Ovary (tissue), 9 donors: ENCODE measurements around the gene RPRM. TPM values are rescaled to one million over a fixed set of nuclear protein-coding genes. Genes with fewer than 3 reads are reported as not detected.

Experiments used
- DNase-seq, 5 donors: peaks; one replicate each; pipeline ENCODE4 v3.0.0-alpha.2; 2019 to 2020
- H3K27ac ChIP-seq, 2 donors: fragments of 200-600 bp; one replicate each; pipeline versions ENCODE4 v1.5.1 to v1.8.0; 2019 to 2022
- H3K27me3 ChIP-seq: fragments of 200-600 bp; one replicate; pipeline ENCODE4 v1.8.0; 2022
- H3K36me3 ChIP-seq: fragments of 200-600 bp; sonication (generic); one replicate; pipeline ENCODE4 v1.5.1; 2019
- H3K4me1 ChIP-seq: one replicate; pipeline ENCODE4 v1.8.1; 2013; ENCODE audit warnings: mild to moderate bottlenecking, moderate library complexity; ENCODE audit not compliant: insufficient read depth
- H3K4me3 ChIP-seq: fragments of 200-600 bp; sonication (generic); one replicate; pipeline ENCODE4 v1.5.1; 2017
- H3K9me3 ChIP-seq, 2 donors: fragments of 200-600 bp in 1 of 2; sonication (generic) in 1 of 2; one replicate each; pipeline versions ENCODE4 v1.5.1 to v1.8.1; 2013 to 2019; ENCODE audit warnings: mild to moderate bottlenecking in 1 of 2, moderate library complexity in 1 of 2
- EP300 ChIP-seq: sonication (generic); formaldehyde crosslinking; IDR thresholded peaks from one replicate; pipeline ENCODE4 v1.6.1; 2017; ENCODE audit warnings: antibody characterized with exemption
- POLR2A ChIP-seq: fragments of 450-650 bp; IDR thresholded peaks from one replicate; pipeline ENCODE4 v1.6.1; 2017; ENCODE audit warnings: antibody characterized with exemption, mild to moderate bottlenecking, moderate library complexity
- WGBS, 3 donors: extraction: QIAGEN DNeasy Blood & Tissue Kit in 1 of 3; methylation state at CpG; one replicate each; pipeline versions ENCODE4 v1.1.5 to v1.1.7; 2013 to 2017; 5-methylcytosine and 5-hydroxymethylcytosine counted together
- intact Hi-C, 4 donors: fragments of 100-400 bp; cut with DNase I; formaldehyde crosslinking; loops; one replicate each; pipeline versions ENCODE4 v1.11.0 to v1.15.1; 2022 to 2023
- polyA plus RNA-seq, 2 donors: library from polyadenylated mRNA; stranded (reverse); fragments of 200-250 nt in 1 of 2; fragments of 350-450 nt in 1 of 2; fragmentation: Illumina TruSeq in 1 of 2; extraction: RNeasy Lipid Tissue Mini Kit (QIAGEN cat#74804) in 1 of 2; gene quantifications; one replicate each; pipeline ENCODE4 v1.2.3, GENCODE V29; 2013 to 2014
- total RNA-seq, 7 donors: library from RNA; depleted of rRNA in 2 of 7; stranded (reverse); fragments of >200 nt in 2 of 7; fragmentation: NEBNext Ultra II Directional in 3 of 7; extraction: Animal tissue kit (Norgen Biotek cat#: 25700) in 3 of 7; gene quantifications; one replicate each; pipeline versions ENCODE4 v1.1.0 to v1.2.4, GENCODE V29; 2016 to 2023
- TF ChIP-seq, protein P1 (sequence below), 3 donors: fragments of 450-650 bp in 2 of 3; fragments of 200-600 bp in 1 of 3; IDR thresholded peaks; one replicate each; pipeline versions ENCODE4 v1.5.1 to v1.8.0; 2016 to 2022; ENCODE audit warnings: antibody characterized with exemption in 3 of 3, mild to moderate bottlenecking in 1 of 3
- donor health status: DM: no; HTN: no; CAD: no; lungs with moderate emphysema.
- donor health status: DM: no; HTN: no; CAD: no.
- donor health status: Bipolar disorder and iron deficiency.
- donor health status: DM: yes; HTN: yes; CAD: no.
- donor health status: DM: no; HTN: no; CAD: no.
- donor health status: DM: yes; HTN: yes; CAD: no.

Gene RPRM
- total and polyA plus RNA-seq, 9 donors = 2.2 to 36.4 (median 17.3) TPM

DNA sequence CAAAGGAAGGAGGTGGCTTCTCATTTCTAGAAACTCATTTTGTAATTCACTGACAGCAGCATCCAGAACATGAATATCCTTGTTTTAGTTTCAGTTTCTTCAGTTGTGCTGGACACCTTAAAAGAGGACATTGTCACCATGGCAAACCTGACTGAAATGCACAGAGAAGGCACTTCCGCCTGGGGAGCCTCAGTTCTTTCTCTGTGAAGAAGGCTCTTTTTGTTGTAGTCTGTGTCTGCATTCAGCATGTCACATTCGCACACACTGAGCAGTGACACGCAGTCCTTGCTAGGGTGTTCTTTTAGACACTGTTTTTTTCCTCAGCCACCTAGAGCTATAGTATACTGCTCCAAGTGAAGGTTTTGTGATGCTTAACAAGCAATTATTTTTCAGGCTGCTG, 9.5 kb upstream of the RPRM start:
- H3K4me3 ChIP-seq = no peak overlapping the region
- no peaks in the 10 kb centered on the region for H3K9me3 ChIP-seq

DNA sequence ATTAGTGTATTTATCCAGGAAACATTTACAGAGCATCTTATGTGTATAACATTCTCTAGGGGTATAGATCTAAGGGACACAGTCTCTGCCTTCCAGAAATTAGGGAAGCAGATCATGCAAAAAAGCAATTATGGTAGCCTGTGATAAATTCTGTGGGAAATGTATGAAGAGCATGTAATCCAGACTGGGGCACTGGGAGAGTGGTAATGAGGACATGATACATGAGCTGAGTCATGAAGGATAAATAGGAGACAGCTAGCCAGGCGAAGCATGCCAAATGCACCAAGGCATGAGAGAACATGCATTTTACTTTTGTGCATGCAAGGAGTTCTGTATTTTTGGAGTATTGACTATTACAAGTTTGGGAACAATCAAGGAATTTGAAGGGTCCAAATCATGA, 8.9 kb upstream of the RPRM start:
- Histone ChIP-seq H3K27me3 (no peaks in the 10 kb centered on the region), H3K4me1 (no peaks in the 10 kb centered on the region), H3K36me3 (no peaks in the 10 kb centered on the region), H3K4me3 (no peak overlapping the region), H3K27ac (no peak overlapping the region), H3K9me3 (no peaks in the 10 kb centered on the region)
- DNase-seq = no peak
- 83 to 91% (median 86%) methylated on average over 1 of the region's 1 CpG for WGBS, 3 donors
- intact Hi-C loops = no loop called here
- no peak for TF ChIP-seq EP300
- TF ChIP-seq POLR2A = no peak
- TF ChIP-seq, protein P1, sequence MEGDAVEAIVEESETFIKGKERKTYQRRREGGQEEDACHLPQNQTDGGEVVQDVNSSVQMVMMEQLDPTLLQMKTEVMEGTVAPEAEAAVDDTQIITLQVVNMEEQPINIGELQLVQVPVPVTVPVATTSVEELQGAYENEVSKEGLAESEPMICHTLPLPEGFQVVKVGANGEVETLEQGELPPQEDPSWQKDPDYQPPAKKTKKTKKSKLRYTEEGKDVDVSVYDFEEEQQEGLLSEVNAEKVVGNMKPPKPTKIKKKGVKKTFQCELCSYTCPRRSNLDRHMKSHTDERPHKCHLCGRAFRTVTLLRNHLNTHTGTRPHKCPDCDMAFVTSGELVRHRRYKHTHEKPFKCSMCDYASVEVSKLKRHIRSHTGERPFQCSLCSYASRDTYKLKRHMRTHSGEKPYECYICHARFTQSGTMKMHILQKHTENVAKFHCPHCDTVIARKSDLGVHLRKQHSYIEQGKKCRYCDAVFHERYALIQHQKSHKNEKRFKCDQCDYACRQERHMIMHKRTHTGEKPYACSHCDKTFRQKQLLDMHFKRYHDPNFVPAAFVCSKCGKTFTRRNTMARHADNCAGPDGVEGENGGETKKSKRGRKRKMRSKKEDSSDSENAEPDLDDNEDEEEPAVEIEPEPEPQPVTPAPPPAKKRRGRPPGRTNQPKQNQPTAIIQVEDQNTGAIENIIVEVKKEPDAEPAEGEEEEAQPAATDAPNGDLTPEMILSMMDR (IDR thresholded peaks at IDR 0.05) = no peak

More for the DNA sequence above, 9.5 kb upstream of the RPRM start:
- TF ChIP-seq POLR2A (no peak), EP300 (no peak)
- TF ChIP-seq, protein P1 (IDR thresholded peaks at IDR 0.05) = no peak
- no peaks in the 10 kb centered on the region for H3K27me3 ChIP-seq
- WGBS, 3 donors = 77 to 89% (median 87%) methylated on average over 3 of the region's 3 CpGs
- intact Hi-C loops = no loop called here
- H3K27ac ChIP-seq = no peak overlapping the region
- no peak for DNase-seq
- H3K4me1 ChIP-seq = no peaks in the 10 kb centered on the region
- no peaks in the 10 kb centered on the region for H3K36me3 ChIP-seq

DNA sequence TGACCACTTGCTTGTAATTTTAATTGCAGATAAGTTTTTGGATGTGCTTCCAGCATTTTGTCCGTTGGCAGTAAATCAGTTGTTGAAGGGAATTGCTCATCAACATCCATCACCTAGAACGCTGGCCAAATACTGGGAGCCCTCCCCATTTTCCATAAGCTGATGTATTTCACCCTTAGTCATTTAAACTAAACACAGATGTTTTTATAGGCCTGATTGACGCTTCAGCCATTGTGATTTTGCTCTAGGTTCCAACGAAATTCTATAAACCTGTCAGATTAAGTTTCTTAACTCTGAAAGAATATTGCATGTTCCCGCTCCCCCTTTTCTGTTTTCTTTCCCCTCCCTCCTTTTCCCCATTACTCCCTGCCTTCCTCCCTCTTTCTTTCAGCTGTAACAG, 1.0 kb upstream of the RPRM start:
- Histone ChIP-seq H3K4me1 (peaks cover 4% of the 10 kb centered on the region), H3K36me3 (no peaks in the 10 kb centered on the region), H3K27ac (no peak overlapping the region), H3K27me3 (no peaks in the 10 kb centered on the region), H3K9me3 (no peaks in the 10 kb centered on the region), H3K4me3 (no peak overlapping the region)
- TF ChIP-seq, protein P1 (IDR thresholded peaks at IDR 0.05) = no peak
- TF ChIP-seq POLR2A (no peak), EP300 (no peak)
- intact Hi-C loops = loop anchor here in 2 of 4 donors (5.0 to 10.0 kb wide), 4 partner anchors 315 to 742 kb away; no protein-coding TSS in a partner anchor
- WGBS, 3 donors = 30 to 52% (median 41%) methylated on average over 5 of the region's 5 CpGs
- no peak for DNase-seq

DNA sequence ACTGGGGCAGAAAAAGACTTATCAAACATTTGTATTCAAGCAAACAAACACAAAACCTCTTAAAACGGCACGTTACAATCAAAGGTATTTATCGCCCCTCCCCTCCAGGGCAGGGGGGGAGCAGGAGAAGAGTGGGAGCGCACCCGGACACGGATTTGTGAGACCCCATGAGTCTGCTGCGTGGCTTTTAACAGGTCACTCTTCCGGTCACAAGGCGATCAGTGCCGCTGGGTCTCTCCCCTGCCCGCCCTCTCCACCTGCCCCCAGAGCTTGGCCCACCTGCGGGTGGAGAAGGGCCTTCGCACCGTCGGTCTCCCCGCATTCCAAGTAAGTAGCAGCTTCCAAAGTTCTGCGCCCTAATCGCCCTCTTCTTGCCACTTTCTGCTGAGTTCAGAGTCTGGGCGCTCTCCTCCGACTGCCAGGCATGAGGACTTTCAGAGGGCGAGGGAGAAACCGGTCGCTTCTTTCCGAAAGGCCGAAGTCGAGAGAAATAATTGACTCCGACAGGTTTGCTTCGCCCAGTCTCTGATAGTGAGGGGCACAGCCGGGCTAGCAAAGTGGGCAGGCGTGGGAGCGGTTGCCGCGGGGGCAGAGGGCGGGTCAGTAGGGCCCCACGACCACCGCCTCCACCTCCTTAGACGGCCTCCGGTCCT, 800 bp downstream of the RPRM start:
- Histone ChIP-seq H3K4me3 (peak overlapping the region; percentile 50), H3K36me3 (no peaks in the 10 kb centered on the region), H3K4me1 (peaks cover 4% of the 10 kb centered on the region), H3K27me3 (no peaks in the 10 kb centered on the region), H3K27ac (peak overlapping the region; percentile 36 to 55), H3K9me3 (no peaks in the 10 kb centered on the region)
- 1 to 2% (median 1%) methylated on average over 38 of the region's 38 CpGs for WGBS, 3 donors
- peak in 3 of 5 donors; percentile 24 to 46 (median 24) for DNase-seq
- intact Hi-C loops = loop anchor here in 2 of 4 donors (5.0 to 10.0 kb wide), 4 partner anchors 313 to 740 kb away; no protein-coding TSS in a partner anchor
- TF ChIP-seq EP300 = no peak
- no peak for TF ChIP-seq POLR2A
- TF ChIP-seq, protein P1 (IDR thresholded peaks at IDR 0.05) = no peak
